Heart left ventricle (tissue), 16 donors: Measurements from ENCODE around the gene MACC1. TPM values are rescaled to one million over a fixed set of nuclear protein-coding genes. Genes with fewer than 3 reads are reported as not detected.

Source experiments
- ATAC-seq, 4 donors: fragments of 200-7000 bp; cut with Tn5 transposase; one replicate each; pipeline ENCODE4 v1.9.1; 2020 to 2022; ENCODE audit warnings: moderate library complexity in 4 of 4, mild to moderate bottlenecking in 3 of 4, moderate number of reproducible peaks in 1 of 4
- DNase-seq, 5 donors: peaks; one replicate each; pipeline ENCODE4 v3.0.0-alpha.2; 2020
- H3K27ac ChIP-seq, 12 donors: fragments of 200-600 bp; sonication (generic) in 4 of 12; one replicate each; pipeline versions ENCODE4 v1.5.0 to v1.8.0; 2016 to 2022; ENCODE audit warnings: mild to moderate bottlenecking in 2 of 12
- H3K27me3 ChIP-seq, 9 donors: fragments of 200-600 bp; sonication (generic) in 2 of 9; one replicate each; pipeline versions ENCODE4 v1.5.1 to v1.8.0; 2016 to 2022; ENCODE audit warnings: mild to moderate bottlenecking in 3 of 9
- H3K36me3 ChIP-seq, 9 donors: fragments of 200-600 bp; sonication (generic) in 2 of 9; one replicate each; pipeline versions ENCODE4 v1.5.0 to v1.8.0; 2018 to 2022; ENCODE audit warnings: mild to moderate bottlenecking in 2 of 9
- H3K4me1 ChIP-seq, 12 donors: fragments of 200-600 bp; sonication (generic) in 4 of 12; one replicate each; pipeline versions ENCODE4 v1.5.0 to v1.8.0; 2016 to 2022; ENCODE audit warnings: mild to moderate bottlenecking in 3 of 12
- H3K4me3 ChIP-seq, 12 donors: fragments of 200-600 bp; sonication (generic) in 4 of 12; one replicate each; pipeline versions ENCODE4 v1.5.0 to v1.8.0; 2017 to 2022; ENCODE audit warnings: mild to moderate bottlenecking in 9 of 12, moderate library complexity in 4 of 12
- H3K9me3 ChIP-seq, 12 donors: fragments of 200-600 bp; sonication (generic) in 4 of 12; one replicate each; pipeline versions ENCODE4 v1.5.0 to v1.8.0; 2016 to 2022; ENCODE audit warnings: mild to moderate bottlenecking in 1 of 12
- CTCF ChIP-seq, 12 donors: fragments of 200-600 bp; sonication (generic) in 4 of 12; IDR thresholded peaks; one replicate each; pipeline versions ENCODE4 v1.5.0 to v1.8.0; 2018 to 2022; ENCODE audit warnings: antibody characterized with exemption in 12 of 12, mild to moderate bottlenecking in 5 of 12
- POLR2A ChIP-seq, 2 donors: fragments of 450-650 bp; IDR thresholded peaks; one replicate each; pipeline ENCODE4 v1.6.1; 2017; ENCODE audit warnings: antibody characterized with exemption in 2 of 2, mild to moderate bottlenecking in 2 of 2, moderate library complexity in 2 of 2
- WGBS, 4 donors: extraction: QIAGEN DNeasy Blood & Tissue Kit in 2 of 4; methylation state at CpG; one replicate each; pipeline versions ENCODE4 v1.1.5 to v1.1.7; 2013 to 2018; 5-methylcytosine and 5-hydroxymethylcytosine counted together
- intact Hi-C, 10 donors: fragments of 100-400 bp; cut with DNase I; formaldehyde crosslinking; loops; one replicate each; pipeline versions ENCODE4 v1.11.1 to v1.14.2; 2022
- polyA plus RNA-seq, 2 donors: library from polyadenylated mRNA; stranded (reverse); fragments of 200-250 nt; gene quantifications; one replicate each; pipeline ENCODE4 v1.2.3, GENCODE V29; 2013
- total RNA-seq, 9 donors: library from RNA; depleted of rRNA in 2 of 9; stranded (reverse); fragments of >200 nt in 2 of 9; fragmentation: NEBNext Ultra II Directional in 3 of 9; extraction: Animal tissue kit (Norgen Biotek cat#: 25700) in 3 of 9; gene quantifications; one replicate each; pipeline versions ENCODE4 v1.1.0 to v1.2.4, GENCODE V29; 2016 to 2023
- donor health status: ischemic (EF 13 %, LVEDD 7.1; RV severe dilation, severe dysfunction).
- donor health status: healthy with polysubstance abuse.
- donor health status: DM: no; HTN: yes; CAD: no.
- donor health status: DM: no; HTN: no; CAD: no.
- donor health status: ischemic (EF 25% LVEDD 6.9; RV normal size, moderate dysfunction).
- donor health status: ischemic (EF 25% LVEDD 5.7; RV mildly dilated, moderate dysfunction).
- donor health status: healthy.
- donor health status: DM: yes; HTN: yes; CAD: no.
- donor health status: ischemic (EF 35%, LVEDD 5.7; RV mildly dilated, moderate dysfunction).
- donor health status: nonischemic (EF 11% LVEDD 7.7; RV severe dilation, severe dysfunction).
- donor health status: DM: yes; HTN: yes; CAD: no.
- donor health status: PGD.
- donor health status: ischemic (EF 29% LVEDD 5.4; RV normal size, mild dysfunction).
- donor health status: nonischemic (EF 23%, LVEDD 6.1; RV moderate dilation, normal function).

MACC1 gene
- total and polyA plus RNA-seq, 11 donors = under 0.01 to 1.3 (median 0.12) TPM; not detected in 4

DNA sequence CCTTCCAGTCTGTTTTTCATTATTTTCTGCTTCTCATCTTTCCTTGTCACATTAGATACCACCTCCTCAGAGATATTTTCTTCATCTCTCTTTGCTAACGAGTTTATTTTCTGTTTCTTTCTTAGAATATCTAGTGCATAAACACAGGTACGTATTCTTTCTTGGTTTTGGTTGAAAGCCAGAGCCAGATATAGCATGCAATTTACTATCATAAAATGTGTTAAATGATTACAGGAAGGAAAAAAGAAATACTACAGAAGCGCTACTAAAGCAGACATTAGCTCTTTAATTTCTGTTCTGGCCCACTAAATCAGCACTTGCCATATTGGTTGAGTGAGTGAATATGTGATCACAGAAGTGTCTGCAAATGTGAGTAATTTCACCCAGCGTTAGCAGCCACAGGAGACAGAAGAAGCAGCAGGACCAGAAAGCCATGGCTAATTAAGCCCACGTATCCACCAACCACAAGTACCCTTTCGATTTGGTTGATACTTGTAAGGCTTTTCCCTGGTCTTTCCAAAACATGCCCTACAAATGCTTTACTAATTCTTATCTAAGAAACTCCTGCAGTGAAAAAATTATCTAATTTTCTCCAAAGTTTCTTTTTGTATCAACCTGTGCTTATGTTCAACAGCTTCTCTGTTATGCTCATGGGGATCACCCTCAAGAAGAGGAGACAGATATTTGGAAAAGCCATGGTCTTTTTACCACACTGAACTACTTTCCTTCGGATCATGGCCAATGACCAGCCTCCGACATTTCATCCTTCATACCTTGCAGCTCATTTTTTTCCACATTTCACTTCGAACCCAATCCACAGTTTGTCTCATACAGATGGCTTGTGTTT, 23.1 kb upstream of the MACC1 start:
- no peak for ATAC-seq
- WGBS, 4 donors = 87 to 93% (median 89%) methylated on average over 9 of the region's 9 CpGs
- no peaks in the 10 kb centered on the region for H3K9me3 ChIP-seq

DNA sequence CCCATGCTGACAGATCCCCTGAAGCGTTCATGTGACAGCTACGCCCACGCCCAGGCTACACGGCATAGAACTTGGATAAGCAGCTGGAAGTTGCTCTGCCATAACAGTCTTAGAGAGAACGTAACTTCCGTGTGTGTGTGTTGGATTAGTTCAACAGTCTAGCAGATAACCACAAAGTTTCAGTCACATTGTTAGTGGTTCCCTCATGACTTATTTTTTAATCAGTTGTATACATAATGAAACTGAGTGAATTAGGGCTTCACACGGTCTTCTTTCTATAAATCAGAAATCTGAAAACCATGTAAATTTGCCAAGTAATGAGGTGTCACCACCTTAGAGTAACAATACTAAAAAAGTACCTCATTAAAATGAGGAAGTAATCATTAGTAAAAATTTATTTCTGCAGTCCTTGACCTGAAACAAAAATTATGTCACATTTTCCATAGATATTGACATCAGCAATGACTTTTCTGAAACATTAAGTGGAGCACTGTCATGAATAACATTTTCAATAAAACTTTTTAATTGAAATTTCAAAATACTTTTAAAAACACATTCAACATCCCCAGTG, 21.7 kb upstream of the MACC1 start:
- DNase-seq (peak in 1 of 5 donors; percentile 36), ATAC-seq (peak in 1 of 4 donors; percentile 69)

More for the DNA sequence above, 23.1 kb upstream of the MACC1 start:
- Histone ChIP-seq H3K4me1 (peaks cover 0 to 18% (median 0%) of the 10 kb centered on the region in 12 donors), H3K4me3 (no peak overlapping the region), H3K27ac (no peak overlapping the region), H3K27me3 (no peaks in the 10 kb centered on the region), H3K36me3 (no peaks in the 10 kb centered on the region)
- intact Hi-C loops = no loop called here
- TF ChIP-seq POLR2A (IDR thresholded peaks at IDR 0.05) (no peak), CTCF (IDR thresholded peaks at IDR 0.05) (no peak)
- DNase-seq = no peak

DNA sequence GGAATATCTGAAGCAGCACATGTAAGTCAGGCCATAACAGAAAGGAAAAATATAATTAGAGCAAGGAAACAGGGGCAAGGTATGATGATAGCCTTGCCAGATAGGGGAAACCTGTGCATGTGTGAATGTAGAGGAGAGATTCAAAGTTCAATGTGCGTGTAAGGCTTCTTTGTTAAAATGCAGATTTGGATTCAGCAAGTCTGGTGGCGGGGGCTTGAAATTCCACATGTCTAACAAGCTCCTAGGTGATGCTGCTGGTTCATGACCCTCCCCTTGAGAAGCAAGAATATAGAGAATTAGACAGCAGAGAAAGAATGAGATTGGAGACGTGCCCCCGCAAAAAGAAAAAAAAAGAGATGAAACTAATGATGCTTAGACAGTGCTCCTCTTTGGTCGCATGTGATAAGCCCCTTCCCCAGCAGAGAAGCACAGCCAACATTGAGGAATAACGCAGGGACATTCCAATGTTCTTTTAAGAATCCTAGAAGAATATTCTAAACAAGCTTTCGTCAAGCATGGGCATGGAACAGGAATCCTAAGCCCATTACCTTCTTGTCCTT, 21.1 kb upstream of the MACC1 start:
- DNase-seq (no peak), ATAC-seq (no peak)
- no peaks in the 10 kb centered on the region for H3K36me3 ChIP-seq
- H3K9me3 ChIP-seq = no peaks in the 10 kb centered on the region
- intact Hi-C loops = no loop called here
- H3K27ac ChIP-seq = peak overlapping the region in 1 of 12 donors; percentile 32
- TF ChIP-seq CTCF (IDR thresholded peaks at IDR 0.05) = no peak
- no peak for TF ChIP-seq POLR2A (IDR thresholded peaks at IDR 0.05)
- no peak overlapping the region for H3K4me3 ChIP-seq
- WGBS, 4 donors = 85 to 88% (median 88%) methylated on average over 7 of the region's 7 CpGs
- no peaks in the 10 kb centered on the region for H3K27me3 ChIP-seq
- H3K4me1 ChIP-seq = peaks cover 0 to 12% (median 0%) of the 10 kb centered on the region in 12 donors

More for the DNA sequence above, 21.7 kb upstream of the MACC1 start:
- Histone ChIP-seq H3K36me3 (no peaks in the 10 kb centered on the region), H3K4me3 (no peak overlapping the region), H3K4me1 (peaks cover 0 to 12% (median 0%) of the 10 kb centered on the region in 12 donors), H3K27ac (peak overlapping the region in 1 of 12 donors; percentile 32), H3K9me3 (no peaks in the 10 kb centered on the region), H3K27me3 (no peaks in the 10 kb centered on the region)
- intact Hi-C loops = no loop called here
- WGBS, 4 donors = 70 to 81% (median 72%) methylated on average over 7 of the region's 7 CpGs
- TF ChIP-seq CTCF (IDR thresholded peaks at IDR 0.05) = no peak
- TF ChIP-seq POLR2A (IDR thresholded peaks at IDR 0.05) = no peak
